Measurements from ENCODE around the gene RCBTB2.

Gene RCBTB2

DNA sequence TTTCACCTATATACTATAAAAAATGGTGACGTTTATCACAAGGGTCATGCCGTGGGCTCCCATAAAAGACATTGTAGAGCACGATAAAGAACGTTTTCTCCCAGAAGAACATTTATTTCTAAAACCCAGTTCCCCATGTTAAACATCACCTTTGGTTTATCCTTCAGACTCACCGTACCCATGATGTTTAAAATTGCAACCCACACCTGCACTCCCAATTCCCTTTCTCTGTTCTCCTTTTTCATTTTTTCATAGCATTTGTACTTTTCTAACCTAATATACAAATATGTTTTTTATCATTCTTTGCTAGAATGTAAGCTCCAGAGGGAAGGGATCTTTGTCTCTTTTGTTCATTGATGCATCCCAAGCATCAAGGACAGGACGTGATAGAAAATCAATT, 2.0 kb downstream of the RCBTB2 start:
- no peak for FAIRE-seq

DNA sequence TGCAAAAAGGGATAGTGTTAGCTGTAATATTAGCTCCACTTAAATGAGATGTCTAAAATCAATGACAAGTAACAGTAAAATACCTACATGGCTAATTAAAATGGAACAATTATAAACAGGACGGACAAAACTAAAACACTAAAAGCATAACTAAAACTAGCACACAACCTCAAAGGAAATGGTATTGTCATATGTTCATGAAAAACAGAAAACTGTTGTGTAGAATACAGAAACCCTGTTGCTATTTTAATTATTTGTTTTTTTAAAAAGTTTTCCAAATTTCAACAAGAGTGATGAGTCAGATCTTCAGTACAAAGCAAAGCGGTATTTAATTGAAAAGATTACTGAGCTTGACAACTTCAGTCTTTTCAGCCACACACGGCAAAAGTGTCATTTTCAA, 4.2 kb downstream of the RCBTB2 start:
- FAIRE-seq: peak; percentile 39

DNA sequence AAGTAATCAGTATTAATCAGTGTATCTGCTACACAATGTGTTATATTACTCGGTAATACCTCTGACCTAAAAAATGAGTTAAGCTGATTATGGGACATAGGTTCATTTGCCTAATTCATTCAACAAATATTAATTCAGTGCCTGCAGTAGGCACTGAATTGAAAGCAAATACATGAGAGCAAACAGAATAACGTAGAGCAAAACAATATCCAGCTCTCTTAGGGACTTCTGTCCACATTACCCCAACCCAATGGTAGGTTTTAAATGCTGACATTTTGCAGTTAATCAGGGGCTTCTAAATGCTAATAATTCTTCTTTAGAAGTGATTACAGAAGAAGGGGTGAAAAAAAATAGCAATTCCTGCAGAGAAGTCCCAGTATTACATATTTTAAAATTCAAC, 4.9 kb downstream of the RCBTB2 start:
- FAIRE-seq: no peak

DNA sequence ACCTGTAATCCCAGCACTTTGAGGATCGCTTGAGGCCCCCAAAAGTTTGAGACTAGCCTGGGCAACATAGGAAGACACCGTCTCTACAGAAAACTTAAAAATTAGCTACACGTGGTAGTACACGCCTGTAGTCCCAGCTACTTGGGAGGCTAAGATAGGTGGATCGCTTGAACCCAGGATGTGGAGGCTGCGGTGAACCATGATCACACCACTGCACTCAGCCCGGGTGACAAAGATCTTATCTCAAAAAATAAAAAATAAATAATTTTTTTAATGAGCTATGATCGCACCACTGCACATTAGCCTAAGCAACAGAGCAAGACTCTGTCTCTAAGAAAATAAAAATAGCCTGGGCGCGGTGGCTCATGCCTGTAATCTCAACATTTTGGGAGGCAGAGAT, 6.6 kb downstream of the RCBTB2 start:
- no peak for FAIRE-seq

DNA sequence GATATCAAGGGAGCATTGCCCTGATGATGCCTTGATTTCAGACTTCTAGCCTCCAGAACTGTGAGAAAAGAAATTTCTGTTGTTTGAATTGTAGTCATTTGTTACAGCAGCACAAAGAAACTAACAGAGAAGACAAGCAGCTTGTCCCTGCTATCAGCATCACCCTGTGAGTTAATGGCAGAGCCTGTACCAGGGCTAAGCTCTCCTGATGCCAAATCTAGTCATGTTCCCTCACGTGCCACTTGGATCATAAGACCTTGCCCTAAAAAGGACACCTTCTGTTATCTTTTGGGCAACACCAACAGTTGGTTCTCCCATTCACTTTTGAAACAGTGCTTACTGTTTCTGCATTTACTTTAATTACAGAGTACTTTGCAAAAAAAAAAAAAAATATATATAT, 14.8 kb downstream of the RCBTB2 start:
- no peak for FAIRE-seq

DNA sequence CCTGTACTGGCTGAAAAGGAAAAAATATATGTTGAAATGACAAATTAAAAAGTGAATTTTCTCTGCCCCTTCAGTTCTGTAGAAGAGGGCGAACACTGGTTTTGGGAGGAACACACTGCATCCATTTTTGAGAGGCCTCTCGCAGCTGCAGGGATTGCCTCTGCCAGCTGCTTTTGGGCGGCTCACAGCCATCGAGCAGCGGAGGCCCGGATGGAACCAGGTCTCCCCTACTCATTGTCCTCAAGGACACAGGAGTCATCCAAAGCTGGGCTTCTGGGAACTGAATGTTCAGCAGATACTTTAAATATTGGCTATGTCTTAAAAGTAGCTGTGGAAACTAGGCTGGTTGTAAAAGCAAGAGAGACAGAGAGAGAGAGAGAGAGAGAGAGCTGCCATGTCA, 17.1 kb downstream of the RCBTB2 start:
- no peak for FAIRE-seq

DNA sequence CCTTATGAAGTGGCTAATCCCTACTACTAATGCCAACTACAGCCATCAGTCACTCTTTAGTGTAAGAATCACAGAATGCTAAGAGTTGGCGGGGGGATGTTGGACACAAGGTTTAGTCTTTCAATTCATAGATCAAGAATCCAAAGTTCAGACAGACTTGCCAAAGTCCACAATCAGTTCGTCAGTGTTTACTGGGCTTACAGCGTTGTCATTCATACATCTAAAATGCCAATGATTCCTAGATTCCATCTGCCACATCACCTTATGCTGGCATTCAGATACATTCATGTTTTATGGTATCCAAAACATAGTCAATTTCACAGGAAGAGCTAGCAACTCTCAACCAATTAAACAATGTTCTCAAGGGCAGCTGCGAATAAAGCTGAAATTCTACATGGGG, 18.1 kb downstream of the RCBTB2 start:
- FAIRE-seq: no peak

DNA sequence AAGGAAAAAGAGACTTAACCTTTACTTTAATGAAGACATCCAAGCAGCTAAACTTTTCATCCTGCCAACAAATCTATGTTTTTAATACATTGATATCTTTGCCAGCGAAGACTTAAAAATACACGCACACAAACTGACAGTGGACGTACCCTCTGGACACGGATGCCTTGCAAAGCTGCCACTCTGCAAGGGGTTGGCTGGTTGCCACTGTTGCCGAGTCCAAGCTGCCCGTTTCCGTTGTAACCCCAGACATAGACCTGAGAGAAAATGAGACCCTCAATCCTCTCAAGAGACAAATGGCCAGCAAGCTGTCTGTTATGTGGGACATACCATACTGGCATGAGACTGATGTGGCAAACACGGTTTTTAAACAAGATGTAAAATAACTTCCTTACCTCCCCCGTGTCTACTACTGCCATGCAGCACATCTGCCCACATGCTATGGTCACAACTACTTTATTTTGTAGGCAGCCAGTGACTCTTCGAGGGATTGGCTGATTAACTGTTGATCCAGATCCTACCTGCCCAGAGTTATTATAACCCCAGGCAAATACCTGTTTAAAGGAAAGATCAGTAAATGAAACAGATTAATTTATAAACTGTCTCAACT, 21.2 kb downstream of the RCBTB2 start:
- no peak for FAIRE-seq

DNA sequence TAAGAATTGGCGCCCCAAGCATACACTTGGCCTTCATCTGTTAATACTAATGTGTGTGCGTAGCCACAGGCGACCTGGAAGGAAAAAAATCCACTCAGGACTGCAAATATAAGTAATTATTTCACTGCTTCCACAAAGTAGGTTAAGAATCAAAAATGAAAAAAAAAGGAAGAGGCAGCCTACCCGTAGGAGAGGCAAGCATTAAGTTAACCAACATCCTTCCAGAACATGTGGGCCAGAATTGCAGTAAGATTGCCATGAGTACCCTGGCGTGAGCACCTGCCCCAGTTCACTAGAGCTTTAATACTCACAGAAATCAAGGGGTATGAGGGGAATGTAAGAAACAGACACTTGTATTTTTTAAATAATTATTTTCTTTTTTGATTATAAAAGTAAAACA, 22.2 kb downstream of the RCBTB2 start:
- FAIRE-seq: no peak

DNA sequence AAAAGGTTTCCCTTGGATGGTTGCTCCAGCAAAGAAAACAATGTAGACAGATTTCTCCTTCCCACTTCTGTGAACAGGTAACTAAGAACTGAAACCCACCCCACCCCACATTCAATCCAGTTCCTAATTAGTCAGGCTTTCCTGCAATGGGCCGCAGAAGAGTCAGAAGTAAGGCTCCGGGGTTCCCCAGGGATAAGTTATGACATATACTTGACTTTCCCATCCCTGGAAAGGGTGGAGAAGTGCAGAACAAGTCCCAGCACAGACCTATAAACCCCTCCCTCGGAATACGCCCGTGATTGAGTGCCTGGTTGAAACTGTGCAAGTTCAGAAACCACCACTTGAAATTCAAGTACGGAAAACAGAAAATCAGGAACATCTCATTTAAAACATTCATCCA, 24.9 kb downstream of the RCBTB2 start:
- FAIRE-seq: no peak

DNA sequence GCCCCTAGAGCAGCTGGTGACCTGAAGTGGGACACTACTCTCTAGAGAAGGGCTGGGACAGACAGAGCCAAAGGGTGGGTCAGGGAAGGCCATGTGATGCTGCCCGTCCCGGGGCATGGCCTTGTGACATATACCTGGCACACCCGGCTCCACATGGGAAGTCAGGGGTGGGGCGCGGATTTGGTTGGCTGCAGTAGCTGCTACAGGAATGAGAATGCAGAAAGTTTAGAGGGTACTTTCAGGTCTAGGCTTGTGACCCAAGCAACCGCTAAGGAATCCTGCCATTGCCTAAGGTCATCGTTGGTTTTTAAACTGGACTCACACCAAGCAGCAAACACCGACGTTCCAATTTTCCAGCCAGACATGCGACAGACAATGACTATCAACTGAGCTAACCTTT, 25.9 kb downstream of the RCBTB2 start:
- FAIRE-seq: no peak

DNA sequence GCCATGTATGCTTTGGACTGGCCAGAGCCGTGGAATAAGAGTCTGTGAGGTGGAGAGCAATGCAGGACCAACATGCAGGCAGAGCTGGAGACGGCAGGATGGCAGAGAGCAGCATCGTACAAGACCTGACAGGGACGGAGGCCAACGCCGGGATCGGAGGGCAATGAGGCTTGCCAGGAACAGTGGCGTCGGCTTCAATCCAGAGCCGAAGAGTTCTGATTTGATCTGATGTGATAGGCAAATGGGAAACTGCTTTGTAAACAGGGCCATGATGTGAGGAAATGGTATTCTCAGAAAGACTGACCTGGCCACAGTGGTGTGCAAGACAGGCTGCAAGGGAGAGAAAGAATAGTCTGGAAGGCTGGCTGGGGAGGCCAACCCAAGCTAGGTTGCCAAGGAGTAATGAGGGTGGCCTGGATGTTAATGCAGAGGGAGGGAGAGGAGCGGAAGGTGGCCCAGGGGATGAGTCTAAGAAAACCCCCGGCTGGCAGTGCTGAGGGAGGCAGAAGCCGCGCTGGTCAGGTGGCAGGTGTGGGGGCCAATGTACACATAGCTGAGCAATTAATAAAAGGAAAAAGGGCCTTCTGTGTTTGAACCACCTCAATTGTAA, 26.7 kb downstream of the RCBTB2 start:
- no peak for FAIRE-seq

DNA sequence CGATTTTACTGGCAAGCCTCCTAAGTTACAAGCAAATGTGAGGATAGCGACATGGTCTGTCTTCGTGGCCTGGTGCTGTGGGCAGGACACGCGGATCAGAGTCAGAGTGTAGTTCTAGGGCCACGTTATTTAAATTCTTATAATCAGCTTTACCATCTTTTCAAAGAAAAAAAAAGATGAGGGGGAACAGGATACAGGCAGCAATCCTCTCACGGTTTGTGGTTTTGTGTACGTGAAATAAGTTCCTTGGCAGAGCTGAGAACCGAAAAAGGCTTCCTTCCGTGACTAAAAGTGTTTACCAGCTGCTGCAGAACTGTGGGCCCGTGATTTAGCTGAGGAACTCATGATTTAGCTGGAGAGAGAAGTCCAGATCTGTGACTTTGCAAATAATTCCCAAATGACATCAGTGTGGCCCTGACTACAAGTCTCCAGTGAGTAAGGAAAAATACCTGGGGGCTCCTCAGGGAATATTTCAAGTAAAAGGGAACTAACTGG, 27.2 kb downstream of the RCBTB2 start:
- no peak for FAIRE-seq

DNA sequence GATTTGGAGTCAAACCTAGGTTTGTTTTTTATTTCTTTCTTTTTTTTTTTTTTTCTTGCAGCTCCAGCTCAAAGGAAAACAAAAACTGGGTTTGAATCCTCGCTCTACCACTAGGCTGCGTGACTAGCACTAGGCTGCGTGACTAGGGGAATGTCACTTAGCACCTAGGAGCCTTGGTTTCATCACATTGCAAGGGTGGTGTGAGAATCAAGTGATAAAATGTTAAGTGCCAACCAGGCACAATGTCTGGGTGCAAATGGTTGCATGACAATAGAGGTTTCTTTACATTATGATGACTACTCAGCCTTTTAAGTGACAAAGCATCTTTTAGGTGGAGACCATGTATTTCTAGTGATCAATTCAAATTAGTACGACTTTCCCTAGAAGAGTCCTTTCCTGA, 27.9 kb downstream of the RCBTB2 start:
- FAIRE-seq: no peak

DNA sequence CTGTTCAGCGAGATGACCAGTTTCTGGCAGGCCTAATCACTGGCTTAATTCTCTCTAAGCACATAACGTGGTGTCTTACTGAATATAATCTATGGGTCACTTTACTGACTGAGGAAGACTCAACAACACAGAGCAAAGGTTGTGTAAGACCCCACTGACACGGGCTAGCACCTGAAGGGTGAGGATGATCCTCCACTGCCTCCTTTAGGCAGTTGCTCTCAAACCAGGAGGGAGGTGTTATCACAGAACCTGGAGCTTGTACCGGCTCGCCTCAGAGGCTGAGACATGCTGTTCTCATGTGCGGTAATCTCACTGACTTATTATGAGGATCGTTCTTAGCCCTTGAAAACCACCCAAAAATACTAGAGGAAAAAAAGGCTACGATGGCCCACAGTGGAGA, 28.3 kb downstream of the RCBTB2 start:
- FAIRE-seq: no peak

DNA sequence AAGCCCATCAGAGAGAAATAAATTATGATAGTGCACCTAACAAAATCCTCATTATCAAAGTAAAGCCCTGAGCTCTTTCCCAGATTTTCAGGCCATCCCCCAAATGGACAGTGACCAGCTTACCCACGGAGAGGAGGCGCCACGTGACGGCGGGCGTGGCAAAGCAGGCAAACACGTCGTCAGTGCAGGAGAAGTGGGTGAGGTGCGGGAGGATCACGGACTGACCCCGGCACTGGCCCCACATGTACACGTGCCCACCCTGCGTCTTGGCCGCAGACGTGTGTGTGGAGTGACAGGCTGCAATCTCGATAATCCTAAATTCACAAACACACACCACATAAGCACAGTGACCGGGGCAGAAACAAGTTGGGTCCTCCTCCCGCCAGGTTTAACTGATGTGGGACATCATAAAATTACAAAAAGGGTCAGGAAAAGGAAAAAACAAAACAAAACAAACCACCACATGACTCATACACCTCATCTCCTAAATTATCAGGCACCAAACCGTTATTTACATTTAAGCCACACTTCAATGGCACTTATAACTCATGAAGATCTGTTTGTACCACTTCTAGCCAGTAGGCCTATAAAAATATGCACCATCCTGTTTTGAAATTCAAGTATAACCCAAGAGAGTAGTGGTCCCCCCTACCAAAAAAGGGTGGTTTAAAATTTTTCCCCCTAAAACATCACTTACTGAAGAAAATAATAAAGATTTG, 30.1 kb downstream of the RCBTB2 start:
- FAIRE-seq: no peak

DNA sequence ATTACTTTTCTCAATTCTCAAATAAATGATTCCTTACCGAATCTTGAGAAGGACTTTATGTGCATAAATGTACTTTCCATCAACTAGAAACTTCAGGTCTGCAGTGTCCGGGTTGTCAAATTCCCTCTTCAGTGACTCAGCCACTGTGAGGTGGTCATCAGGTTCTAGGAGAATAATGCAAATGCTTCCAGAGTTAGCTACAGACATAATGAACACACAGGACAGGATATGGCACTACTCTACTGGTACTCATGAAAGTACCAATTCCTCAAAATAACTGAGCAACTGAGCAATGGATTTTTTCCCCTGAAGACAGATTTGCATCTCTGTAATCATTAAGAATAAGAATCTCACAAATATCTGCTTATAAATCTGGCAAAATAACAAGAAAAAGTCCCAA, 31.2 kb downstream of the RCBTB2 start:
- no peak for FAIRE-seq

DNA sequence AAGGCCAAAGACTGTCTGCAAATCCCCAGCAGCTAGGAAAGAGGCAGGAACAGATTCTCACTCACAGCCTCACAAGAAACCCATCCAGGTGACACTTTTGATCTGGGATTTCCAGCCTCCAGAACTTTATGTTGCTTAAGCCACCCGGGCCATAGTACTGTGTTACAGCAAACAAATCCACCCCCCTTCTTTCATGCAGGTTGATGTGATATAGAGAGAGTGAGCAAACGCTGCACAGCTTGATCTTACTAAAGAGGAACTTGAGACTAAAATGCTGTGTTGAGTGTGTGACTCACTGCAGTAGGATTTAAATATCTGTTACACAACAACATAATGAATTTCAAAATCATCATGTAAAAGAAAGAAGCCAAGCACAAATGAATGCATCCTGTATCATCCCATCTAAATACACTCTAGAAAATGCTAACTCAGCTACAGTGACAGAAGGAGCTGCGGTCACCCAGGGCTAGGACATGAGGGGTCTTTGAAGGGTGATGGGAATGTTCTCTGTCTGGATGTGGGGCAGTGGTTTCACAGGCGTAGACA, 32.2 kb downstream of the RCBTB2 start:
- FAIRE-seq: no peak

DNA sequence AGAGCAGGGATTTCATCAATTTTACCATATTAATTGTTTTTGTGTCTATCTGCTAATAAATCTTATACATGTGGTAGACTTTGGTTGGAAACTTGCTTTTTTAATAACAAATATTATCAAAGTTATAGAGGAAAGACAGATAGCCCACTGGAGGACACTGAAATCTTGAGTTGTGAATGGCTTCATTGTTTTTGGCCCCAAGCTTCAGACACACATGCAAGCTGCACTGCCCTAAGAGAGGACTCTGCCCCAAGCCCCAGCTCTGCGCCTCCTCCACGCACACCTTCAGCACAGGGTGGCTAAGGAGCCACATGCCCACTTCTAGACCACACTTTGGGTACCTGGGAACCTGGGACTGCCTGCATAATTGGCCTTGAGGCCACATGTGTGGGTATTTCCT, 35.2 kb downstream of the RCBTB2 start:
- no peak for FAIRE-seq

DNA sequence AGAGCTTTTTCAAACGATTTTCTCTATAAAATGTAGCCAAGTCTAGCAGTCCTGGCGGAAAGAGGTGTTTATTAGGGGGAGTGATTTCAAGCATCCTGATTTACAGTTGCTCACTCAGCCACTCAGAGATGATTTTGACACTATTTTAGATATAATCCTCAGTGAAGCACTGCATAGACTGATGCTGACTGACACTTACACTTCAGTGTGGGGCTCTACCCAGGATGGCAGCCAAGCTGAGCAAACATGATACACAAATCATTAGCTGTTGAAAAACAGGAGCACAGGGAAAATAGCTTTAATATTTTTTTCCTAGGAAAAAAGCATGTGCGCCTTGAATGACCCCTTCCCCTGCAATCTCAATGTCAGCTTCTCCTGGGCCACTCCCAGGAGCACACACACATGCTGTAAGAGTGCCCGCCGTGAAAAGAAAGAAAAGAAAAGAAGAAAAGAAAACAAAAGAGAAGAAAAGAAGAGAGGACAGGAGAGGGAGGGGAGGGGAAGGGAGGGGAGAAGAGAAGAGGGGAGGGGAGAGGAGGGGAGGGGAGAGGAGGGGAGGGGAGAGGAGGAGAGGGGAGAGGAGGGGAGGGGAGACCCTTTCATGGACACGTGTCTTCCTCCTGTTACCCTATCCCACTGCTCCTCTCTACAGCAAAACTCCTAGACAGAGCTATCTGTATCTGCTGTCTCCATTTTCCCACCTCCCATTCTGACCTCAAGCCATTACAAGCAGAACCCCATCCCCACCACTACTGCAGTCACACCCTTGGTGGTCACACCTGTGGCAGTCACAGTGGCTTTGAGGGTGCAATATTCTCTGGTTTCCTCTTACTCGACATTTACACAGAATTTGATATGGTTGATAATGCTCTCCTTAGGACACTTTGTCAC, 36.4 kb downstream of the RCBTB2 start:
- FAIRE-seq: no peak

DNA sequence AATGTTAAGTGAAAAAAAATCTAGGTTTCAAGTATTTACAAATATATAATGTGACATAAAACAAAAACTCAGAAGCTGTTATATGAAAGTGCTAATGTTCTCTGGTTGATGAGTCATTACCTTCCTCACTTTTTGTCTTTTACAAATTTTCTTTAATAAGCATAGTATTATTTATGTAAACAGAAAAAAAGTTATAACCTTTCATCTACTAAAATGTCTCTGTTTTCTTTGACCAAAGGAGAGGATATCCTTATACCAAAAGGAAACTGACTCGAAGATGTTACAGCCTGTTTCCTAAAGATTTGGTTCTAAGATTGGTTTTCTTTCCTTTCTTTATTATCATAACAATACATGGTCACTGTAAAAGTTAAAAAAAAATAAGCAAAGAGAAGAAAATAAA, 38.0 kb downstream of the RCBTB2 start:
- peak; percentile 23 for FAIRE-seq

DNA sequence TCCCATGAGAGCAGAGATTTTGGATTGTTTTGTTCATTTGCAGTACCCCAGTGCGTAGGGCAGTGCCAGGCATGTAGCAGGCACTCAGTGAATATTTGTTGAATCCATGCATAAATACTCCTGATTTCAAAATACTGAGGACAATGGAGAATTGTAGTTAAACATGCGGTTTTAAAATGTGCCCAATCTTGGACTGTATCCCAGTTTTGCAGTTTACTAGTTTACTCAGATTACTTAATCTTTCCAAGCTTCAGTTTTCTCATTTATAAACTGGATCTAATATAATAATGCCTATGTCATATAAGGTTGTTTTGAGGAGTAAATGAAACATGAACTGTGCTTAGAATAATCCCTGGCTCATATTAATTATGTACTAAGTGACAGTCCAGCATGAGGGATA, 39.0 kb downstream of the RCBTB2 start:
- no peak for FAIRE-seq
